HepG2 (cell line): ENCODE data around the gene TUBG1. TPM values are rescaled to one million over a fixed set of nuclear protein-coding genes. Genes with fewer than 3 reads are reported as not detected.

Source experiments
- ATF7 ChIP-seq, 2 experiments: fragments of 450-650 bp in 1 of 2; sonication (generic) in 1 of 2; formaldehyde crosslinking in 1 of 2; IDR thresholded peaks; 2 replicates each; pipeline versions ENCODE4 v1.4.0 to v1.6.1; 2016 to 2020; ENCODE audit warnings: antibody characterized with exemption in 1 of 2, mild to moderate bottlenecking in 1 of 2, missing genetic modification reagents in 1 of 2
- IRF2 ChIP-seq: IDR thresholded peaks from 2 replicates; pipeline ENCODE4 v1.6.1; 2018; ENCODE audit warnings: missing genetic modification reagents, missing compliant biosample characterization
- NFIC ChIP-seq: IDR thresholded peaks from 2 replicates; pipeline ENCODE4 v1.6.1; 2012; ENCODE audit warnings: mild to moderate bottlenecking, low read length, inconsistent platforms
- NR1H2 ChIP-seq: sonication (generic); formaldehyde crosslinking; IDR thresholded peaks from 2 replicates; pipeline ENCODE4 v1.8.1; 2022; ENCODE audit warnings: low read depth, missing genetic modification reagents, borderline replicate concordance
- TCF7 ChIP-seq: sonication (generic); IDR thresholded peaks from 2 replicates; pipeline ENCODE4 v1.6.1; 2016; ENCODE audit warnings: antibody characterized with exemption, low read depth
- ZFP36L1 ChIP-seq: sonication (generic); formaldehyde crosslinking; IDR thresholded peaks from 2 replicates; pipeline ENCODE4 v1.8.0; 2022; ENCODE audit warnings: mild to moderate bottlenecking, missing genetic modification reagents, moderate library complexity
- ZNF510 ChIP-seq: sonication (generic); formaldehyde crosslinking; IDR thresholded peaks from 2 replicates; pipeline ENCODE4 v1.4.0; 2020; ENCODE audit warnings: low read depth, mild to moderate bottlenecking, missing genetic modification reagents
- ZNF746 ChIP-seq: sonication (generic); formaldehyde crosslinking; IDR thresholded peaks from 2 replicates; pipeline ENCODE4 v1.8.0; 2022; ENCODE audit warnings: mild to moderate bottlenecking, missing genetic modification reagents
- ZNF776 ChIP-seq: sonication (generic); formaldehyde crosslinking; IDR thresholded peaks from 2 replicates; pipeline ENCODE4 v1.4.0; 2020; ENCODE audit warnings: mild to moderate bottlenecking, missing genetic modification reagents
- polyA plus RNA-seq, 8 experiments: library from polyadenylated mRNA; depleted of rRNA in 3 of 8; stranded (reverse) in 7 of 8; unstranded in 1 of 8; fragments of >200 nt; fragmentation: Illumina TruSeq in 4 of 8; extraction: Trizol in 4 of 8; gene quantifications; 2 replicates each; pipeline versions ENCODE4 v1.2.1 to v1.2.3, GENCODE V29; 2011 to 2016; ENCODE audit warnings: low read depth in 4 of 8, missing spikeins in 1 of 8, mixed read lengths in 1 of 8; ENCODE audit not compliant: insufficient read depth in 1 of 8
- total RNA-seq, 5 experiments: library from RNA; depleted of rRNA; stranded (reverse); fragments of >200 nt; fragmentation: Illumina TruSeq; extraction: Trizol; gene quantifications; 2 replicates each; pipeline ENCODE4 v1.2.3, GENCODE V29; 2016; ENCODE audit warnings: low read depth in 1 of 5
- TF ChIP-seq, protein P1 (sequence below): sonication (generic); formaldehyde crosslinking; IDR thresholded peaks from 2 replicates; pipeline ENCODE4 v1.4.0; 2020; ENCODE audit warnings: missing genetic modification reagents
- TF ChIP-seq, protein P2 (sequence below): sonication (generic); formaldehyde crosslinking; IDR thresholded peaks from 2 replicates; pipeline ENCODE4 v1.4.0; 2020; ENCODE audit warnings: mild to moderate bottlenecking, missing genetic modification reagents
- TF ChIP-seq, protein P3 (sequence below): sonication (generic); formaldehyde crosslinking; IDR thresholded peaks from 2 replicates; pipeline ENCODE4 v1.4.0; 2020; ENCODE audit warnings: mild to moderate bottlenecking, missing genetic modification reagents, borderline replicate concordance
- TF ChIP-seq, protein P4 (sequence below): sonication (generic); formaldehyde crosslinking; IDR thresholded peaks from 2 replicates; pipeline ENCODE4 v1.8.0; 2022; ENCODE audit warnings: mild to moderate bottlenecking, missing genetic modification reagents; ENCODE audit not compliant: insufficient replicate concordance
- TF ChIP-seq, protein P5 (sequence below): sonication (generic); formaldehyde crosslinking; IDR thresholded peaks from 2 replicates; pipeline ENCODE4 v1.5.0; 2020; ENCODE audit warnings: mild to moderate bottlenecking, missing genetic modification reagents

TUBG1 gene
- total and polyA plus RNA-seq, 2 of the 13 experiments (the other 11 are each of a cell fraction or from before 2014, with no cell fraction given) = 74.1 to 137 TPM

DNA sequence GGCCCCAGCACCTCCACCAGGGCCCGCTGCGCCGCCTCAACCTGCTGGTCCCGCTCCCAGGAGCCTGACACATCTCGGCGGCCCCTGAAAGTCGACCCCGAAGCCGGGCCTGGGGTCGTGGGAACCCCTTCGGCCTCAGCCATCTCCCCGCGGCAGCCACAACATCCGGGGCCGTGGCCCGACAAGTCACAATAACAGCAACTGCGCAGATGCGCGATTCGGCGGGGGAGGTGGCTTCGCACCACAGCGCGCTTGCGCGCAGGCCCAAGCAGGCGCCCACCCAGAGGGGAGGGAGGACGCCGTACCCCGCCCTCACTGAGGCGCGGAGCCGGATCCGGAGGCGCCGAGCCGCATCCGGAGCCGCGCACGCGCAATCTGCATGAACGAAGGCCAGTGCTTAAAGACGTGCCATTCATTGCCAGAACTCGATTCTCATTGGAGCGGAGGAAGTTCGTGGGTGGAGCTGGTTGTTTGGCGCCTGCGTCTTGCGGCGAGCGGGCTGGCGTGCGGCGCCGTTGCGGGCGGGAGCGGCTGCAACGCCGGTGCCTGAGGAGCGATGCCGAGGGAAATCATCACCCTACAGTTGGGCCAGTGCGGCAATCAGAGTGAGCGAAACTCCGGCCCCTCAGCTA lies at the start of gene TUBG1, which contains the start of gene RETREG3 (continued):
- TF ChIP-seq, protein P1, sequence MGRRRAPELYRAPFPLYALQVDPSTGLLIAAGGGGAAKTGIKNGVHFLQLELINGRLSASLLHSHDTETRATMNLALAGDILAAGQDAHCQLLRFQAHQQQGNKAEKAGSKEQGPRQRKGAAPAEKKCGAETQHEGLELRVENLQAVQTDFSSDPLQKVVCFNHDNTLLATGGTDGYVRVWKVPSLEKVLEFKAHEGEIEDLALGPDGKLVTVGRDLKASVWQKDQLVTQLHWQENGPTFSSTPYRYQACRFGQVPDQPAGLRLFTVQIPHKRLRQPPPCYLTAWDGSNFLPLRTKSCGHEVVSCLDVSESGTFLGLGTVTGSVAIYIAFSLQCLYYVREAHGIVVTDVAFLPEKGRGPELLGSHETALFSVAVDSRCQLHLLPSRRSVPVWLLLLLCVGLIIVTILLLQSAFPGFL (CRISPR knock-in tag) = no peak; the same call in 1 of the 2 replicates
- TF ChIP-seq ZFP36L1 (CRISPR knock-in tag) (no peak), ZNF746 (CRISPR knock-in tag) (peak; percentile 76), NFIC (no peak), NR1H2 (no peak), ZNF776 (CRISPR knock-in tag) (peak; percentile 95; the same call in 1 of the 2 replicates), IRF2 (CRISPR knock-in tag) (peak; percentile 59; the same call in 1 of the 2 replicates), ZNF510 (0 out of 2 replicates have a peak, but pooled peaks have one; percentile 42), TCF7 (no peak), ATF7 (IDR thresholded peaks at IDR 0.05) (no peak), ATF7 (CRISPR knock-in tag; IDR thresholded peaks at IDR 0.05) (no peak)
- TF ChIP-seq, protein P2, sequence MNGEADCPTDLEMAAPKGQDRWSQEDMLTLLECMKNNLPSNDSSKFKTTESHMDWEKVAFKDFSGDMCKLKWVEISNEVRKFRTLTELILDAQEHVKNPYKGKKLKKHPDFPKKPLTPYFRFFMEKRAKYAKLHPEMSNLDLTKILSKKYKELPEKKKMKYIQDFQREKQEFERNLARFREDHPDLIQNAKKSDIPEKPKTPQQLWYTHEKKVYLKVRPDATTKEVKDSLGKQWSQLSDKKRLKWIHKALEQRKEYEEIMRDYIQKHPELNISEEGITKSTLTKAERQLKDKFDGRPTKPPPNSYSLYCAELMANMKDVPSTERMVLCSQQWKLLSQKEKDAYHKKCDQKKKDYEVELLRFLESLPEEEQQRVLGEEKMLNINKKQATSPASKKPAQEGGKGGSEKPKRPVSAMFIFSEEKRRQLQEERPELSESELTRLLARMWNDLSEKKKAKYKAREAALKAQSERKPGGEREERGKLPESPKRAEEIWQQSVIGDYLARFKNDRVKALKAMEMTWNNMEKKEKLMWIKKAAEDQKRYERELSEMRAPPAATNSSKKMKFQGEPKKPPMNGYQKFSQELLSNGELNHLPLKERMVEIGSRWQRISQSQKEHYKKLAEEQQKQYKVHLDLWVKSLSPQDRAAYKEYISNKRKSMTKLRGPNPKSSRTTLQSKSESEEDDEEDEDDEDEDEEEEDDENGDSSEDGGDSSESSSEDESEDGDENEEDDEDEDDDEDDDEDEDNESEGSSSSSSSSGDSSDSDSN = peak; percentile 82
- TF ChIP-seq, protein P3, sequence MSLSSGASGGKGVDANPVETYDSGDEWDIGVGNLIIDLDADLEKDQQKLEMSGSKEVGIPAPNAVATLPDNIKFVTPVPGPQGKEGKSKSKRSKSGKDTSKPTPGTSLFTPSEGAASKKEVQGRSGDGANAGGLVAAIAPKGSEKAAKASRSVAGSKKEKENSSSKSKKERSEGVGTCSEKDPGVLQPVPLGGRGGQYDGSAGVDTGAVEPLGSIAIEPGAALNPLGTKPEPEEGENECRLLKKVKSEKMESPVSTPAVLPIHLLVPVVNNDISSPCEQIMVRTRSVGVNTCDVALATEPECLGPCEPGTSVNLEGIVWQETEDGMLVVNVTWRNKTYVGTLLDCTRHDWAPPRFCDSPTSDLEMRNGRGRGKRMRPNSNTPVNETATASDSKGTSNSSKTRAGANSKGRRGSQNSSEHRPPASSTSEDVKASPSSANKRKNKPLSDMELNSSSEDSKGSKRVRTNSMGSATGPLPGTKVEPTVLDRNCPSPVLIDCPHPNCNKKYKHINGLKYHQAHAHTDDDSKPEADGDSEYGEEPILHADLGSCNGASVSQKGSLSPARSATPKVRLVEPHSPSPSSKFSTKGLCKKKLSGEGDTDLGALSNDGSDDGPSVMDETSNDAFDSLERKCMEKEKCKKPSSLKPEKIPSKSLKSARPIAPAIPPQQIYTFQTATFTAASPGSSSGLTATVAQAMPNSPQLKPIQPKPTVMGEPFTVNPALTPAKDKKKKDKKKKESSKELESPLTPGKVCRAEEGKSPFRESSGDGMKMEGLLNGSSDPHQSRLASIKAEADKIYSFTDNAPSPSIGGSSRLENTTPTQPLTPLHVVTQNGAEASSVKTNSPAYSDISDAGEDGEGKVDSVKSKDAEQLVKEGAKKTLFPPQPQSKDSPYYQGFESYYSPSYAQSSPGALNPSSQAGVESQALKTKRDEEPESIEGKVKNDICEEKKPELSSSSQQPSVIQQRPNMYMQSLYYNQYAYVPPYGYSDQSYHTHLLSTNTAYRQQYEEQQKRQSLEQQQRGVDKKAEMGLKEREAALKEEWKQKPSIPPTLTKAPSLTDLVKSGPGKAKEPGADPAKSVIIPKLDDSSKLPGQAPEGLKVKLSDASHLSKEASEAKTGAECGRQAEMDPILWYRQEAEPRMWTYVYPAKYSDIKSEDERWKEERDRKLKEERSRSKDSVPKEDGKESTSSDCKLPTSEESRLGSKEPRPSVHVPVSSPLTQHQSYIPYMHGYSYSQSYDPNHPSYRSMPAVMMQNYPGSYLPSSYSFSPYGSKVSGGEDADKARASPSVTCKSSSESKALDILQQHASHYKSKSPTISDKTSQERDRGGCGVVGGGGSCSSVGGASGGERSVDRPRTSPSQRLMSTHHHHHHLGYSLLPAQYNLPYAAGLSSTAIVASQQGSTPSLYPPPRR (CRISPR knock-in tag) = no peak; the same call in 1 of the 2 replicates
- TF ChIP-seq, protein P4, sequence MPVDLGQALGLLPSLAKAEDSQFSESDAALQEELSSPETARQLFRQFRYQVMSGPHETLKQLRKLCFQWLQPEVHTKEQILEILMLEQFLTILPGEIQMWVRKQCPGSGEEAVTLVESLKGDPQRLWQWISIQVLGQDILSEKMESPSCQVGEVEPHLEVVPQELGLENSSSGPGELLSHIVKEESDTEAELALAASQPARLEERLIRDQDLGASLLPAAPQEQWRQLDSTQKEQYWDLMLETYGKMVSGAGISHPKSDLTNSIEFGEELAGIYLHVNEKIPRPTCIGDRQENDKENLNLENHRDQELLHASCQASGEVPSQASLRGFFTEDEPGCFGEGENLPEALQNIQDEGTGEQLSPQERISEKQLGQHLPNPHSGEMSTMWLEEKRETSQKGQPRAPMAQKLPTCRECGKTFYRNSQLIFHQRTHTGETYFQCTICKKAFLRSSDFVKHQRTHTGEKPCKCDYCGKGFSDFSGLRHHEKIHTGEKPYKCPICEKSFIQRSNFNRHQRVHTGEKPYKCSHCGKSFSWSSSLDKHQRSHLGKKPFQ (CRISPR knock-in tag) = no peak
- TF ChIP-seq, protein P5, sequence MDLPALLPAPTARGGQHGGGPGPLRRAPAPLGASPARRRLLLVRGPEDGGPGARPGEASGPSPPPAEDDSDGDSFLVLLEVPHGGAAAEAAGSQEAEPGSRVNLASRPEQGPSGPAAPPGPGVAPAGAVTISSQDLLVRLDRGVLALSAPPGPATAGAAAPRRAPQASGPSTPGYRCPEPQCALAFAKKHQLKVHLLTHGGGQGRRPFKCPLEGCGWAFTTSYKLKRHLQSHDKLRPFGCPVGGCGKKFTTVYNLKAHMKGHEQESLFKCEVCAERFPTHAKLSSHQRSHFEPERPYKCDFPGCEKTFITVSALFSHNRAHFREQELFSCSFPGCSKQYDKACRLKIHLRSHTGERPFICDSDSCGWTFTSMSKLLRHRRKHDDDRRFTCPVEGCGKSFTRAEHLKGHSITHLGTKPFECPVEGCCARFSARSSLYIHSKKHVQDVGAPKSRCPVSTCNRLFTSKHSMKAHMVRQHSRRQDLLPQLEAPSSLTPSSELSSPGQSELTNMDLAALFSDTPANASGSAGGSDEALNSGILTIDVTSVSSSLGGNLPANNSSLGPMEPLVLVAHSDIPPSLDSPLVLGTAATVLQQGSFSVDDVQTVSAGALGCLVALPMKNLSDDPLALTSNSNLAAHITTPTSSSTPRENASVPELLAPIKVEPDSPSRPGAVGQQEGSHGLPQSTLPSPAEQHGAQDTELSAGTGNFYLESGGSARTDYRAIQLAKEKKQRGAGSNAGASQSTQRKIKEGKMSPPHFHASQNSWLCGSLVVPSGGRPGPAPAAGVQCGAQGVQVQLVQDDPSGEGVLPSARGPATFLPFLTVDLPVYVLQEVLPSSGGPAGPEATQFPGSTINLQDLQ = no peak; the same call in 1 of the 2 replicates
